K562 (cell line): Measurements from ENCODE around the gene TRAF3IP3. TPM values are rescaled to one million over a fixed set of nuclear protein-coding genes. Genes with fewer than 3 reads are reported as not detected.
A peak's percentile ranks its signal among the peaks of the same experiment; 100 is the strongest.

Experiments
- E2F3 ChIP-seq: fragments of 250-450 bp; sonication (Bioruptor Pico); IDR thresholded peaks from 2 replicates; pipeline ENCODE4 v1.4.0; 2020; ENCODE audit warnings: mild to moderate bottlenecking
- ELF4 ChIP-seq: fragments of 450-650 bp; formaldehyde crosslinking; IDR thresholded peaks from 2 replicates; pipeline ENCODE4 v1.4.0; 2022; ENCODE audit warnings: missing genetic modification characterization
- ESRRA ChIP-seq: fragments of 450-650 bp; IDR thresholded peaks from 2 replicates; pipeline ENCODE4 v1.6.1; 2014; ENCODE audit warnings: low read depth, mild to moderate bottlenecking, moderate library complexity, borderline replicate concordance
- EWSR1 ChIP-seq: fragments of 450-650 bp; IDR thresholded peaks from 2 replicates; pipeline ENCODE4 v1.6.1; 2018; ENCODE audit warnings: borderline replicate concordance, mild to moderate bottlenecking, low read depth, moderate library complexity; ENCODE audit not compliant: partially characterized antibody
- FOXJ2 ChIP-seq: fragments of 200-800 bp; sonication (Bioruptor generic); IDR thresholded peaks from 2 replicates; pipeline ENCODE4 v1.6.1; 2016; ENCODE audit warnings: missing genetic modification characterization, missing compliant biosample characterization
- FOXP1 ChIP-seq: sonication (generic); formaldehyde crosslinking; IDR thresholded peaks from 2 replicates; pipeline ENCODE4 v1.8.0; 2022; ENCODE audit warnings: mild to moderate bottlenecking, missing genetic modification reagents
- HCFC1 ChIP-seq: IDR thresholded peaks from 2 replicates; pipeline ENCODE4 v1.6.1; 2012; ENCODE audit warnings: low read depth, low read length, improper control_type of control experiment
- KAT8 ChIP-seq: fragments of 450-650 bp; IDR thresholded peaks from 2 replicates; pipeline ENCODE4 v1.6.1; 2016; ENCODE audit warnings: low read depth, mild to moderate bottlenecking
- NFIX ChIP-seq: fragments of 250-450 bp; sonication (Bioruptor Pico); IDR thresholded peaks from 2 replicates; pipeline ENCODE4 v1.4.0; 2020; ENCODE audit warnings: low read depth, mild to moderate bottlenecking, moderate library complexity
- PHB2 ChIP-seq: fragments of 450-650 bp; IDR thresholded peaks from 2 replicates; pipeline ENCODE4 v1.6.1; 2017; ENCODE audit warnings: low read depth
- POLR2B ChIP-seq: fragments of 450-650 bp; IDR thresholded peaks from 2 replicates; pipeline ENCODE4 v1.6.1; 2018; ENCODE audit warnings: low read depth; ENCODE audit not compliant: partially characterized antibody
- POLR2G ChIP-seq: fragments of 200-400 bp; formaldehyde crosslinking; IDR thresholded peaks from 2 replicates; pipeline ENCODE4 v1.6.1; 2017; ENCODE audit warnings: low read depth, mild to moderate bottlenecking, antibody characterized with exemption, low read length, moderate library complexity
- RAD51 ChIP-seq: fragments of 450-650 bp; IDR thresholded peaks from 2 replicates; pipeline ENCODE4 v1.7.1; 2016; ENCODE audit warnings: low read depth, mild to moderate bottlenecking, borderline replicate concordance
- SPI1 ChIP-seq: IDR thresholded peaks from 2 replicates; pipeline ENCODE4 v1.6.1; 2011; ENCODE audit warnings: low read depth, low read length, control low read depth, borderline replicate concordance
- TBL1XR1 ChIP-seq, 2 experiments: IDR thresholded peaks; 2 replicates each; pipeline ENCODE4 v1.6.1; 2012; ENCODE audit warnings: improper control_type of control experiment in 2 of 2, low read length in 2 of 2, mild to moderate bottlenecking in 1 of 2
- TEAD4 ChIP-seq, 2 experiments: sonication (generic) in 1 of 2; formaldehyde crosslinking in 1 of 2; IDR thresholded peaks; 2 replicates each; pipeline versions ENCODE4 v1.6.1 to v1.8.0; 2012 to 2022; ENCODE audit warnings: borderline replicate concordance in 1 of 2, inconsistent platforms in 1 of 2, low read length in 1 of 2, mild to moderate bottlenecking in 1 of 2, missing genetic modification reagents in 1 of 2
- TOE1 ChIP-seq, 2 experiments: fragments of 450-650 bp in 1 of 2; sonication (generic) in 1 of 2; formaldehyde crosslinking in 1 of 2; IDR thresholded peaks; 2 replicates each; pipeline versions ENCODE4 v1.7.1 to v1.8.0; 2016 to 2022; ENCODE audit warnings: borderline replicate concordance in 2 of 2, mild to moderate bottlenecking in 2 of 2, antibody characterized with exemption in 1 of 2, inconsistent platforms in 1 of 2, low read depth in 1 of 2, missing genetic modification reagents in 1 of 2, moderate library complexity in 1 of 2
- YY1 ChIP-seq, 3 experiments: IDR thresholded peaks; 2 replicates each; pipeline ENCODE4 v1.6.1; 2011; ENCODE audit warnings: low read length in 2 of 3, mild to moderate bottlenecking in 2 of 3, moderate library complexity in 2 of 3, borderline replicate concordance in 1 of 3, control low read depth in 1 of 3, low read depth in 1 of 3; ENCODE audit not compliant: insufficient read depth in 3 of 3, insufficient replicate concordance in 2 of 3, control insufficient read depth in 1 of 3, insufficient read length in 1 of 3; ENCODE audit errors: extremely low read depth in 1 of 3
- ZC3H8 ChIP-seq: fragments of 450-650 bp; IDR thresholded peaks from 2 replicates; pipeline ENCODE4 v1.6.1; 2017
- ZFX ChIP-seq: sonication (generic); formaldehyde crosslinking; IDR thresholded peaks from 2 replicates; pipeline ENCODE4 v1.8.0; 2022; ENCODE audit warnings: mild to moderate bottlenecking, missing genetic modification reagents, moderate library complexity
- ZNF124 ChIP-seq: sonication (generic); formaldehyde crosslinking; IDR thresholded peaks from 2 replicates; pipeline ENCODE4 v1.8.1; 2022; ENCODE audit warnings: missing genetic modification reagents
- ZNF174 ChIP-seq: fragments of 250-450 bp; sonication (Bioruptor Pico); IDR thresholded peaks from 2 replicates; pipeline ENCODE4 v1.4.0; 2020; ENCODE audit warnings: mild to moderate bottlenecking
- ZNF224 ChIP-seq: sonication (generic); formaldehyde crosslinking; IDR thresholded peaks from 2 replicates; pipeline ENCODE4 v1.8.0; 2022; ENCODE audit warnings: mild to moderate bottlenecking, missing genetic modification reagents
- ZNF444 ChIP-seq: fragments of 250-450 bp; sonication (Bioruptor Pico); IDR thresholded peaks from 2 replicates; pipeline ENCODE4 v1.4.0; 2020; ENCODE audit warnings: mild to moderate bottlenecking, moderate library complexity
- ZNF778 ChIP-seq: fragments of 450-650 bp; formaldehyde crosslinking; IDR thresholded peaks from 2 replicates; pipeline ENCODE4 v1.4.0; 2020; ENCODE audit warnings: mild to moderate bottlenecking, moderate library complexity
- polyA plus RNA-seq, 8 experiments: library from polyadenylated mRNA; depleted of rRNA in 4 of 8; stranded (reverse) in 5 of 8; unstranded in 3 of 8; fragments of >200 nt; fragmentation: Nextera tagmentation in 2 of 8; fragmentation: Illumina TruSeq in 1 of 8; extraction: Ambion mirVana in 2 of 8; extraction: Trizol in 1 of 8; gene quantifications; 2 replicates each; pipeline versions ENCODE4 v1.2.1 to v1.2.3, GENCODE V29; 2011 to 2014; ENCODE audit warnings: inconsistent platforms in 1 of 8, missing spikeins in 1 of 8
- total RNA-seq, 7 experiments: library from RNA; depleted of rRNA in 6 of 7; stranded (reverse); fragments of >200 nt in 6 of 7; fragmentation: Illumina TruSeq in 2 of 7; extraction: Trizol in 2 of 7; gene quantifications; 2 replicates each; pipeline versions ENCODE4 v1.2.1 to v1.2.3, GENCODE V29; 2011 to 2021; ENCODE audit warnings: low replicate concordance in 1 of 7
- TF ChIP-seq, protein P1 (sequence below): fragments of 250-450 bp; sonication (Bioruptor Pico); IDR thresholded peaks from 2 replicates; pipeline ENCODE4 v1.9.0; 2021; ENCODE audit warnings: mild to moderate bottlenecking
- TF ChIP-seq, protein P2 (sequence below): fragments of 450-650 bp; IDR thresholded peaks from 2 replicates; pipeline ENCODE4 v1.6.1; 2016; ENCODE audit warnings: antibody characterized with exemption

TRAF3IP3 gene
- total and polyA plus RNA-seq, 9 of the 15 experiments (the other 6 are each of a cell fraction or from before 2014, with no cell fraction given) = 0.06 to 1.1 (median 0.31) TPM

DNA sequence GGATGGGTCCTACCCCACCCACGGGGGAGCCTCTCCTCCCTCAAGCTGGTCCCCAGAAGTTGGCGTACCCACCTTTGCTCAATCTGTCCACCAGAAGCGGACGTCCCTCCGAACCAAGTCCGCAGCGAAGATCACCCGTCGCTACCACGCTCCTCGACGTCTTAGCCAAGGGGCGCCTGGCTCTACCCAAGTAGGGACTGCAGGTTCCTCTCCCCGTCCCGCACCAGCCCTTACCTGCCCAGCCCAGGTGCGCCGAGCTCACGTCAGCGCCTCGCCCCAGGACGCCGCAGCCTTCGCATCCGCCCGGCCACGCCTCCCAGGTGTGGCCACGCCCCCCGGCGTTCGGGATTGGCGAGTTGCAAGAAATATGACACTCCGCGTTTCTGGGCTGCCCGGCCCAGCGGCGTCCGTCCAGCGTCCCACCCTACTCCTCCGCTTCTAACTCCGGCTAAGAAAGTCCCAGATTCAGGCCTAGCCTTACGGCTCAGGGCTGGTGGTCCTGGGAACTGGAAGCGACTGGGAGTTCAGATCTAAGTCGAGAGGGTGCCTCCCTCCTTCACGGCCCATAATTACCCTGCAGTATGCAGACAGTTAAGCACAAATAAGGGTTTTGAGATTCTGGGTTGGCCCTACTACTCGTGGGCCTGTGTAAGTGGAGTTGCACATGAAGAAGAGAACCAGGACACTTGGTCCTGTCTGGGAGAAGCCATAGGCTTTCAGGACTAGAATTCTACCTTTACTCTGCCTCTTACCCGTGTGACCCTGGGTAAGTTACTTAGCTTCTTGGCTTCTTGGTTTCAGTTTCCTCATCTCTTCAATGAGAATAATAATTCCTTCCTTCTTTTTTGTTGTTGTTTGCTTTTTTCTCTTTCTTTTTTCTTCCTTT is 50.3 kb downstream of the TRAF3IP3 start, which contains the start of gene IRF6 (continued):
- TF ChIP-seq KAT8 = no peak
- TF ChIP-seq YY1 (IDR thresholded peaks at IDR 0.05; ENCODE audit: borderline replicate concordance in 1 of 3, control insufficient read depth in 1 of 3, extremely low read depth in 1 of 3, insufficient read depth in 3 of 3, insufficient read length in 1 of 3, insufficient replicate concordance in 2 of 3, low read depth in 1 of 3, low read length in 2 of 3) = peak in 1 of 3 experiments; percentile 17
- TF ChIP-seq ZNF224 (CRISPR knock-in tag) = no peak
- TF ChIP-seq ZNF444 (CRISPR knock-in tag) = no peak
- no peak for TF ChIP-seq SPI1
- no peak for TF ChIP-seq HCFC1
- TF ChIP-seq FOXP1 (CRISPR knock-in tag) = peak; percentile 32; the same call in 1 of the 2 replicates
- no peak for TF ChIP-seq ZNF124 (CRISPR knock-in tag)
- no peak for TF ChIP-seq PHB2
- TF ChIP-seq ELF4 (CRISPR knock-in tag) = no peak
- TF ChIP-seq EWSR1 = no peak
- TF ChIP-seq FOXJ2 = no peak; the same call in 1 of the 2 replicates
- TF ChIP-seq TOE1 (IDR thresholded peaks at IDR 0.05; ENCODE audit: borderline replicate concordance) = 0 out of 2 replicates have a peak, but pooled peaks have one; percentile 47
- no peak for TF ChIP-seq TOE1 (CRISPR knock-in tag; IDR thresholded peaks at IDR 0.05; ENCODE audit: borderline replicate concordance, low read depth)
- TF ChIP-seq, protein P1, sequence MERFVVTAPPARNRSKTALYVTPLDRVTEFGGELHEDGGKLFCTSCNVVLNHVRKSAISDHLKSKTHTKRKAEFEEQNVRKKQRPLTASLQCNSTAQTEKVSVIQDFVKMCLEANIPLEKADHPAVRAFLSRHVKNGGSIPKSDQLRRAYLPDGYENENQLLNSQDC (CRISPR knock-in tag) = no peak
- TF ChIP-seq POLR2B = peak; percentile 66
- no peak for TF ChIP-seq TEAD4 (IDR thresholded peaks at IDR 0.05; ENCODE audit: low read length)
- TF ChIP-seq TEAD4 (CRISPR knock-in tag; IDR thresholded peaks at IDR 0.05; ENCODE audit: borderline replicate concordance) = no peak
- no peak for TF ChIP-seq NFIX
- TF ChIP-seq ESRRA = 0 out of 2 replicates have a peak, but pooled peaks have one; percentile 15
- TF ChIP-seq, protein P2, sequence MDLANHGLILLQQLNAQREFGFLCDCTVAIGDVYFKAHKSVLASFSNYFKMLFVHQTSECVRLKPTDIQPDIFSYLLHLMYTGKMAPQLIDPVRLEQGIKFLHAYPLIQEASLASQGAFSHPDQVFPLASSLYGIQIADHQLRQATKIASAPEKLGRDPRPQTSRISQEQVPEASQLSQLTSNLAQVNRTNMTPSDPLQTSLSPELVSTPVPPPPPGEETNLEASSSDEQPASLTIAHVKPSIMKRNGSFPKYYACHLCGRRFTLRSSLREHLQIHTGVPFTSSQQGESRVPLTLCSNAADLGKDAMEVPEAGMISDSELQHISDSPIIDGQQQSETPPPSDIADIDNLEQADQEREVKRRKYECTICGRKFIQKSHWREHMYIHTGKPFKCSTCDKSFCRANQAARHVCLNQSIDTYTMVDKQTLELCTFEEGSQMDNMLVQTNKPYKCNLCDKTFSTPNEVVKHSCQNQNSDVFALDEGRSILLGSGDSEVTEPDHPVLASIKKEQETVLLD = 0 out of 2 replicates have a peak, but pooled peaks have one; percentile 15
- no peak for TF ChIP-seq ZC3H8
- no peak for TF ChIP-seq ZNF778 (CRISPR knock-in tag)
- TF ChIP-seq E2F3 (CRISPR knock-in tag) = no peak
- no peak for TF ChIP-seq TBL1XR1 (IDR thresholded peaks at IDR 0.05; ENCODE audit: low read length in 2 of 2)
- peak; percentile 78 for TF ChIP-seq POLR2G
- TF ChIP-seq ZFX (CRISPR knock-in tag) = peak; percentile 93
- no peak for TF ChIP-seq ZNF174 (CRISPR knock-in tag)
- no peak for TF ChIP-seq RAD51
